Chondrocyte (in vitro differentiated cells): ENCODE data around the gene SF3A2. TPM values are rescaled to one million over a fixed set of nuclear protein-coding genes. Genes with fewer than 3 reads are reported as not detected.

Source experiments
- DNase-seq: peaks from one replicate; pipeline ENCODE4 v3.0.0; 2021; ENCODE audit warnings: mixed read lengths, low spot score
- H3K27ac Mint-ChIP-seq: one replicate; pipeline ENCODE4 v1.8.0; 2021; ENCODE audit warnings: mild to moderate bottlenecking, moderate library complexity, mixed read lengths; ENCODE audit not compliant: unreplicated experiment
- H3K27me3 Mint-ChIP-seq: 2 replicates; pipeline ENCODE4 v1.8.0; 2021; ENCODE audit warnings: low read depth, mixed read lengths
- H3K36me3 Mint-ChIP-seq: 2 replicates; pipeline ENCODE4 v1.8.0; 2021; ENCODE audit warnings: low read depth, mixed read lengths
- H3K4me1 Mint-ChIP-seq: 2 replicates; pipeline ENCODE4 v1.8.0; 2021; ENCODE audit warnings: low read depth, mild to moderate bottlenecking, mixed read lengths
- H3K4me3 Mint-ChIP-seq: one replicate; pipeline ENCODE4 v1.8.0; 2021; ENCODE audit warnings: mild to moderate bottlenecking, moderate library complexity, mixed read lengths; ENCODE audit not compliant: unreplicated experiment
- H3K9me3 Mint-ChIP-seq: 2 replicates; pipeline ENCODE4 v1.8.0; 2021; ENCODE audit warnings: low read depth, mixed read lengths
- total RNA-seq: library from RNA; stranded (reverse); gene quantifications from 3 replicates; pipeline ENCODE4 v1.2.1, GENCODE V29; 2021
- TF ChIP-seq, protein P1 (sequence below): fragments of 200-600 bp; sonication (generic); IDR thresholded peaks from 2 replicates; pipeline ENCODE4 v1.5.0; 2021; ENCODE audit warnings: antibody characterized with exemption, mild to moderate bottlenecking, moderate library complexity

SF3A2 gene
- total RNA-seq, 1 donor from 2014 or later, result 71.2 TPM

DNA sequence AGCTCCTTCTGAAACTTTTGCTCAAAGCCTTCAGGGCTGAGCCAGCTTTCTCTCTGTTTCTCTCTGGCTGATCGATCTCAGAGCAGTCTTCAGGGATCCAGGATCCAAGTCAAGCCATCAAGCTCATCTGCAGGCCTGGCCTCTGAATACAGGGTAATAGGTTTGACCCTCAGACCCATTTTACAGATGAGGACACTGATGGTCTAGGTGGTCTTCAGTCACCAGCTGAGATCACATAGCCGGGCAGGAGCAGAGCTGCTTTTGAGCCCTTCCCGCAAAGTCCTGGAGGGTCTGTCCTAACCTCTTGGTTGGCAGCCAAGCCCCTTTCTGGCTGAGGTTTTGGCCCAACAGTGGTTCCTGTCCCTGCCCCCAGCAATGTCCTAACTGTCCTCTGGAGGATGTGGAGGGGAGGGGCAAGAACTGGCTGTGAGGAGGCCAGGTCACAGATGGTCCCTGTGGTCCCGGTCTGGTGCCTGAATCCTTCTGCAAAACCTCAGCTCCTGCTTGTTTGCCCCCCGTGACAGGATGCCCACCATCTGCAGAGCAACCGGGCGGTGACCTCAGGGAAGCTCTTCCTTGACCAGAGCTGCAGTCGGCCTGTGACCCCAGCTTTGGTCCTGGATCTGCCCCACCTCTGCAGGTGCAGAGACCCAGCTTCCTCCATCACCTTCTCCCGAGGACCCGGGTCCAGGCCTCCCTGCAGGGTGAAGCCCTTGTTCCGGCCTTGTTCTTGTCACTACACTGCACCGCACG is 51.1 kb downstream of the SF3A2 start:
- DNase-seq, result no peak
- Mint-ChIP-seq H3K9me3 (no peaks in the 10 kb centered on the region), H3K4me3 (no peak overlapping the region), H3K27me3 (peaks cover 13% of the 10 kb centered on the region), H3K4me1 (peaks cover 9% of the 10 kb centered on the region), H3K36me3 (no peaks in the 10 kb centered on the region), H3K27ac (no peak overlapping the region)
- TF ChIP-seq, protein P1, sequence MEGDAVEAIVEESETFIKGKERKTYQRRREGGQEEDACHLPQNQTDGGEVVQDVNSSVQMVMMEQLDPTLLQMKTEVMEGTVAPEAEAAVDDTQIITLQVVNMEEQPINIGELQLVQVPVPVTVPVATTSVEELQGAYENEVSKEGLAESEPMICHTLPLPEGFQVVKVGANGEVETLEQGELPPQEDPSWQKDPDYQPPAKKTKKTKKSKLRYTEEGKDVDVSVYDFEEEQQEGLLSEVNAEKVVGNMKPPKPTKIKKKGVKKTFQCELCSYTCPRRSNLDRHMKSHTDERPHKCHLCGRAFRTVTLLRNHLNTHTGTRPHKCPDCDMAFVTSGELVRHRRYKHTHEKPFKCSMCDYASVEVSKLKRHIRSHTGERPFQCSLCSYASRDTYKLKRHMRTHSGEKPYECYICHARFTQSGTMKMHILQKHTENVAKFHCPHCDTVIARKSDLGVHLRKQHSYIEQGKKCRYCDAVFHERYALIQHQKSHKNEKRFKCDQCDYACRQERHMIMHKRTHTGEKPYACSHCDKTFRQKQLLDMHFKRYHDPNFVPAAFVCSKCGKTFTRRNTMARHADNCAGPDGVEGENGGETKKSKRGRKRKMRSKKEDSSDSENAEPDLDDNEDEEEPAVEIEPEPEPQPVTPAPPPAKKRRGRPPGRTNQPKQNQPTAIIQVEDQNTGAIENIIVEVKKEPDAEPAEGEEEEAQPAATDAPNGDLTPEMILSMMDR, result no peak

DNA sequence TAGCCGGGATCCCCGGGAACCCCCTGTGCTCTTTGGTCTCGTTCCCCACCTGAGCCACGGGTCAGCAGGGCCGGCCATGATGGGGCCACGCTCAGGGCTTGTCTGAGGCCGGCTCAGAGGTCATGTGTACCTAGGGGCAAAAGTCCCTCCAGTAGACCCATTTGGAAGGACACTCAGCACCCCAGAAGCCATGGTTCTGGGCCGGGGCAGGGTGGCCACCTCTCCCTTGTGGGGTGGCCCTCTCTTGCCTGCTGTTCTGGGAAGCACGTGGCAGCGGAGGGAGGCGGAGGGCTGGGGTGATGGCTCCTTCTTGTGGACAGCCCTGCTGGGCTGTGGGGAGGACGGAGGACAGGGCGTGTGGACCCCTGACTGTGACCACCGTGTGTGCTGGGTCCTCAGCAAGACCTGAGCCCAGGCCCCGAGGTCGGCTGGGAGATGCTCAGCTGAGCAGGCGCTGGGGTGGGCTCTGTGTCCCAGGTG is 51.8 kb downstream of the SF3A2 start:
- Mint-ChIP-seq H3K27me3 (peaks cover 13% of the 10 kb centered on the region), H3K36me3 (no peaks in the 10 kb centered on the region), H3K9me3 (no peaks in the 10 kb centered on the region), H3K4me1 (peaks cover 5% of the 10 kb centered on the region), H3K4me3 (no peak overlapping the region), H3K27ac (no peak overlapping the region)
- DNase-seq, result no peak
- TF ChIP-seq, protein P1, result no peak

GRCh38 chr19:2288818-2289713 is 52.4 kb downstream of the SF3A2 start:
- Mint-ChIP-seq H3K36me3 (no peaks in the 10 kb centered on the region), H3K4me1 (peaks cover 8% of the 10 kb centered on the region), H3K4me3 (peak overlapping the region; percentile 2), H3K27ac (no peak overlapping the region), H3K9me3 (no peaks in the 10 kb centered on the region), H3K27me3 (peaks cover 13% of the 10 kb centered on the region)
- TF ChIP-seq, protein P1, result no peak
- DNase-seq, result no peak

- Mint-ChIP-seq H3K9me3 (no peaks in the 10 kb centered on the region), H3K4me1 (peaks cover 17% of the 10 kb centered on the region), H3K36me3 (no peaks in the 10 kb centered on the region), H3K27me3 (peaks cover 13% of the 10 kb centered on the region), H3K4me3 (peak overlapping the region; percentile 57), H3K27ac (no peak overlapping the region)
- no peak for DNase-seq
- TF ChIP-seq, protein P1, result no peak
Measured at GRCh38 chr19:2289714-2290435, 53.3 kb downstream of the SF3A2 start.
